GM12878 (cell line): ENCODE results near the gene SAFB. TPM values are rescaled to one million over a fixed set of nuclear protein-coding genes. Genes with fewer than 3 reads are reported as not detected.

Experiments
- ATAC-seq: fragments of 200-7000 bp; cut with Tn5 transposase; 3 replicates; pipeline ENCODE4 v1.9.1; 2020; ENCODE audit warnings: mild to moderate bottlenecking, moderate library complexity
- BruUV-seq: library from RNA; stranded (reverse); fragments of 400-500 nt; replicated peaks from 2 replicates; lab custom pipeline; 2021; lab: Mats Ljungman, UMichigan
- CTCF ChIA-PET: fragments of 300-600 bp; sonication (Branson Sonifier 250); formaldehyde crosslinking; extraction: SDS; loops from one replicate; lab custom pipeline; 2021; ENCODE audit warnings: inconsistent platforms; lab: Yijun Ruan, JAX
- POLR2A ChIA-PET: fragments of 350-600 bp; formaldehyde crosslinking; extraction: SDS; loops from one replicate; lab custom pipeline; 2021; ENCODE audit warnings: inconsistent platforms; lab: Charles Lee
- RAD21 ChIA-PET: fragments of 300-600 bp; sonication (Branson Sonifier 250); formaldehyde crosslinking; loops from one replicate; lab custom pipeline; 2023; ENCODE audit warnings: antibody characterized with exemption; ENCODE audit not compliant: unreplicated experiment; lab: Charles Lee
- SMC1A ChIA-PET: fragments of 300-600 bp; sonication (Branson Sonifier 250); formaldehyde crosslinking; loops from one replicate; lab custom pipeline; 2023; ENCODE audit not compliant: unreplicated experiment, uncharacterized antibody; lab: Charles Lee
- DNase-seq: peaks from one replicate; pipeline ENCODE4 v3.0.0-alpha.2; 2011; ENCODE audit warnings: low read depth, low spot score
- FAIRE-seq: peaks from 3 replicates; lab custom pipeline; 2011; peaks lifted over from hg19 to GRCh38; lab: Jason Lieb, UNC
- H2AFZ ChIP-seq: 2 replicates; pipeline ENCODE4 v1.6.0; 2011; ENCODE audit warnings: low read depth, low read length, control low read depth; ENCODE audit not compliant: control insufficient read depth
- H3K27ac ChIP-seq: 2 replicates; pipeline ENCODE4 v1.5.1; 2011; ENCODE audit warnings: control low read depth; ENCODE audit not compliant: control insufficient read depth, insufficient read depth
- H3K27me3 ChIP-seq, 2 experiments: replicated peaks in 1 of 2; 2 replicates each; pipeline versions ENCODE4 v1.6.0 to v1.6.1; 2011; ENCODE audit warnings: low read length in 1 of 2; ENCODE audit not compliant: control insufficient read depth in 2 of 2, insufficient read depth in 2 of 2
- H3K36me3 ChIP-seq, 2 experiments: 2 replicates each; pipeline ENCODE4 v1.5.1; 2011; ENCODE audit warnings: low read length in 1 of 2; ENCODE audit not compliant: control insufficient read depth in 2 of 2, insufficient read depth in 2 of 2
- H3K4me1 ChIP-seq: 2 replicates; pipeline ENCODE4 v1.6.1; 2011; ENCODE audit warnings: mild to moderate bottlenecking, low read length, moderate library complexity, mixed read lengths; ENCODE audit not compliant: control insufficient read depth, insufficient read depth
- H3K4me2 ChIP-seq: 2 replicates; pipeline ENCODE4 v1.6.0; 2011; ENCODE audit warnings: control low read depth; ENCODE audit not compliant: control insufficient read depth, insufficient read depth
- H3K4me3 ChIP-seq: fragments of 200-600 bp; sonication (generic); 2 replicates; pipeline ENCODE4 v1.5.1; 2016
- H3K79me2 ChIP-seq: 2 replicates; pipeline ENCODE4 v1.6.0; 2011; ENCODE audit warnings: low read length; ENCODE audit not compliant: control insufficient read depth, insufficient read depth
- H3K9ac ChIP-seq: 2 replicates; pipeline ENCODE4 v1.8.0; 2011; ENCODE audit warnings: low read length, control low read depth, mixed read lengths; ENCODE audit not compliant: control insufficient read depth, insufficient read depth
- H3K9me3 ChIP-seq: replicated peaks from 3 replicates; pipeline ENCODE4 v1.5.1; 2011; ENCODE audit warnings: mild to moderate bottlenecking, low read length; ENCODE audit not compliant: control insufficient read depth, insufficient read depth
- H4K20me1 ChIP-seq: 2 replicates; pipeline ENCODE4 v1.6.0; 2011; ENCODE audit not compliant: control insufficient read depth, insufficient read depth
- CTCF ChIP-seq, 3 experiments: IDR thresholded peaks in 2 of 3; conservative IDR thresholded peaks in 1 of 3; 2 replicates each; pipeline ENCODE4 v1.5.1; 2011; ENCODE audit warnings: low read depth in 3 of 3, low read length in 3 of 3, mild to moderate bottlenecking in 3 of 3, control low read depth in 2 of 3, moderate library complexity in 2 of 3, inconsistent platforms in 1 of 3, mixed read lengths in 1 of 3; ENCODE audit not compliant: control insufficient read depth in 2 of 3, insufficient read depth in 1 of 3; ENCODE audit errors: extremely low read depth in 1 of 3
- DPF2 ChIP-seq: fragments of 450-650 bp; IDR thresholded peaks from 2 replicates; pipeline ENCODE4 v1.6.1; 2017; ENCODE audit warnings: mild to moderate bottlenecking
- GABPA ChIP-seq: IDR thresholded peaks from 2 replicates; pipeline ENCODE4 v1.6.1; 2014; ENCODE audit warnings: antibody characterized with exemption, low read depth, mild to moderate bottlenecking, inconsistent platforms
- IKZF1 ChIP-seq: fragments of 450-650 bp; conservative IDR thresholded peaks from 2 replicates; pipeline ENCODE4 v1.6.1; 2017; ENCODE audit warnings: antibody characterized with exemption, mild to moderate bottlenecking
- LARP7 ChIP-seq: fragments of 450-650 bp; IDR thresholded peaks from 2 replicates; pipeline ENCODE4 v1.6.1; 2017; ENCODE audit warnings: mild to moderate bottlenecking
- POU2F2 ChIP-seq: IDR thresholded peaks from 3 replicates; pipeline ENCODE4 v1.6.1; 2011; ENCODE audit warnings: low read depth, mild to moderate bottlenecking, low read length, borderline replicate concordance
- SMARCA5 ChIP-seq: fragments of 450-650 bp; IDR thresholded peaks from 2 replicates; pipeline ENCODE4 v1.6.1; 2017; ENCODE audit warnings: mild to moderate bottlenecking
- SREBF1 ChIP-seq: IDR thresholded peaks from 2 replicates; pipeline ENCODE4 v1.6.1; 2012; ENCODE audit warnings: mild to moderate bottlenecking, low read length
- ZBTB33 ChIP-seq: fragments of 450-650 bp; IDR thresholded peaks from 2 replicates; pipeline ENCODE4 v1.6.1; 2017; ENCODE audit warnings: mild to moderate bottlenecking
- ZNF217 ChIP-seq: fragments of 450-650 bp; IDR thresholded peaks from 2 replicates; pipeline ENCODE4 v1.6.1; 2017; ENCODE audit warnings: antibody characterized with exemption, mild to moderate bottlenecking
- ZZZ3 ChIP-seq: IDR thresholded peaks from 2 replicates; pipeline ENCODE4 v1.6.1; 2011; ENCODE audit warnings: low read depth; ENCODE audit not compliant: control insufficient read depth, insufficient read length
- WGBS: methylation state at CpG from one replicate; pipeline ENCODE4 v1.1.6; 2016; ENCODE audit warnings: low lambda C conversion rate; ENCODE audit not compliant: insufficient replicate concordance, insufficient coverage; ENCODE audit errors: missing lambda C conversion rate; 5-methylcytosine and 5-hydroxymethylcytosine counted together
- in situ Hi-C: fragments of 300-500 bp; cut with MboI; formaldehyde crosslinking; loops from 9 replicates; pipeline ENCODE4 v1.14.3; 2018; ENCODE audit warnings: mixed read lengths
- intact Hi-C: fragments of 100-400 bp; cut with micrococcal nuclease; formaldehyde crosslinking; loops from one replicate; pipeline ENCODE4 v1.14.2; 2022; ENCODE audit not compliant: unreplicated experiment
- polyA plus RNA-seq, 11 experiments: library from polyadenylated mRNA; depleted of rRNA in 4 of 11; unstranded in 6 of 11; stranded (reverse) in 5 of 11; fragments of >200 nt; fragmentation: Nextera tagmentation in 4 of 11; fragmentation: Illumina TruSeq in 1 of 11; extraction: Ambion mirVana in 4 of 11; extraction: Trizol in 1 of 11; gene quantifications; 1 replicate in 1 of 11; 2 replicates in 10 of 11; pipeline versions ENCODE4 v1.2.1 to v1.2.3, GENCODE V29; 2011 to 2016; ENCODE audit warnings: inconsistent platforms in 2 of 11, missing spikeins in 2 of 11, low read depth in 1 of 11
- total RNA-seq, 4 experiments: library from RNA; depleted of rRNA in 3 of 4; stranded (reverse); fragments of >200 nt in 3 of 4; fragmentation: Illumina TruSeq in 1 of 4; extraction: Trizol in 1 of 4; gene quantifications; 2 replicates each; pipeline versions ENCODE4 v1.2.1 to v1.2.3, GENCODE V29; 2013 to 2021
- TF ChIP-seq, protein P1 (sequence below): fragments of 450-650 bp; IDR thresholded peaks from 2 replicates; pipeline ENCODE4 v1.6.1; 2018; ENCODE audit warnings: borderline replicate concordance, mild to moderate bottlenecking; ENCODE audit not compliant: partially characterized antibody
- TF ChIP-seq, protein P2 (sequence below): fragments of 450-650 bp; IDR thresholded peaks from 2 replicates; pipeline ENCODE4 v1.6.1; 2016; ENCODE audit warnings: mild to moderate bottlenecking

SAFB gene
- total and polyA plus RNA-seq, 10 of the 15 experiments (the other 5 are each of a cell fraction or from before 2014, with no cell fraction given): 1.6 to 131 (median 61.2) TPM

GRCh38 chr19:5687360-5688198 is 64.7 kb downstream of the SAFB start:
- Histone ChIP-seq H3K4me3 (no peak overlapping the region), H2AFZ (peak overlapping the region; percentile 56), H4K20me1 (no peaks in the 10 kb centered on the region; the same call in 1 of the 2 replicates), H3K9ac (no peak overlapping the region), H3K79me2 (peaks cover 28% of the 10 kb centered on the region), H3K4me2 (peak overlapping the region; percentile 63), H3K27ac (no peak overlapping the region), H3K4me1 (peaks cover 3% of the 10 kb centered on the region; the same call in 1 of the 2 replicates), H3K27me3 (no peaks in the 10 kb centered on the region), H3K36me3 (peaks cover under 1 to 11% of the 10 kb centered on the region in 2 experiments; a peak in 2 of 4 replicates), H3K9me3 (no peaks in the 10 kb centered on the region; the same call in 2 of the 3 replicates)
- ATAC-seq (no peak), FAIRE-seq (no peak), DNase-seq (no peak)
- ChIA-PET POLR2A (interaction anchor here (0.7 to 2.1 kb wide), 5 partner anchors 21 to 64 kb away, joined by 3 to 11 read pairs (median 5); partner anchors contain the start of genes CATSPERD, LONP1, SAFB and SAFB2), CTCF (interaction anchor here (0.6 to 2.9 kb wide), 17 partner anchors 11 to 556 kb away, joined by 3 to 21 read pairs (median 4); partner anchors contain the start of genes CATSPERD, LONP1, SAFB and SAFB2), RAD21 (interaction anchor here (1.0 to 2.1 kb wide), 4 partner anchors 33 to 140 kb away, joined by 3 to 12 read pairs (median 4); partner anchors contain the start of genes CATSPERD, LONP1, SAFB and SAFB2), SMC1A (interaction anchor here (1.0 to 1.2 kb wide), 3 partner anchors 11 to 65 kb away, joined by 4 to 5 read pairs (median 4); partner anchors contain the start of genes CATSPERD, SAFB and SAFB2)
- in situ Hi-C loops (loop anchor here (10.0 kb wide), 1 partner anchor 1443 kb away; the partner anchor contains the start of gene YJU2), intact Hi-C loops (loop anchor here (5.0 kb wide), 1 partner anchor 65 kb away; the partner anchor contains the start of genes SAFB and SAFB2)
- WGBS: 65% methylated on average over 54 of the region's 76 CpGs
- no TSS peak for BruUV-seq
- TF ChIP-seq ZBTB33: peak; percentile 97
- TF ChIP-seq SMARCA5: peak; percentile 93
- TF ChIP-seq, protein P1, sequence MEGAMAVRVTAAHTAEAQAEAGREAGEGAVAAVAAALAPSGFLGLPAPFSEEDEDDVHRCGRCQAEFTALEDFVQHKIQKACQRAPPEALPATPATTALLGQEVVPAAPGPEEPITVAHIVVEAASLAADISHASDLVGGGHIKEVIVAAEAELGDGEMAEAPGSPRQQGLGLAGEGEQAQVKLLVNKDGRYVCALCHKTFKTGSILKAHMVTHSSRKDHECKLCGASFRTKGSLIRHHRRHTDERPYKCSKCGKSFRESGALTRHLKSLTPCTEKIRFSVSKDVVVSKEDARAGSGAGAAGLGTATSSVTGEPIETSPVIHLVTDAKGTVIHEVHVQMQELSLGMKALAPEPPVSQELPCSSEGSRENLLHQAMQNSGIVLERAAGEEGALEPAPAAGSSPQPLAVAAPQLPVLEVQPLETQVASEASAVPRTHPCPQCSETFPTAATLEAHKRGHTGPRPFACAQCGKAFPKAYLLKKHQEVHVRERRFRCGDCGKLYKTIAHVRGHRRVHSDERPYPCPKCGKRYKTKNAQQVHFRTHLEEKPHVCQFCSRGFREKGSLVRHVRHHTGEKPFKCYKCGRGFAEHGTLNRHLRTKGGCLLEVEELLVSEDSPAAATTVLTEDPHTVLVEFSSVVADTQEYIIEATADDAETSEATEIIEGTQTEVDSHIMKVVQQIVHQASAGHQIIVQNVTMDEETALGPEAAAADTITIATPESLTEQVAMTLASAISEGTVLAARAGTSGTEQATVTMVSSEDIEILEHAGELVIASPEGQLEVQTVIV: no peak
- peak; percentile 71 for TF ChIP-seq IKZF1
- TF ChIP-seq LARP7: peak; percentile 66; the same call in 1 of the 2 replicates
- peak; percentile 47; the same call in 1 of the 2 replicates for TF ChIP-seq ZNF217
- TF ChIP-seq, protein P2, sequence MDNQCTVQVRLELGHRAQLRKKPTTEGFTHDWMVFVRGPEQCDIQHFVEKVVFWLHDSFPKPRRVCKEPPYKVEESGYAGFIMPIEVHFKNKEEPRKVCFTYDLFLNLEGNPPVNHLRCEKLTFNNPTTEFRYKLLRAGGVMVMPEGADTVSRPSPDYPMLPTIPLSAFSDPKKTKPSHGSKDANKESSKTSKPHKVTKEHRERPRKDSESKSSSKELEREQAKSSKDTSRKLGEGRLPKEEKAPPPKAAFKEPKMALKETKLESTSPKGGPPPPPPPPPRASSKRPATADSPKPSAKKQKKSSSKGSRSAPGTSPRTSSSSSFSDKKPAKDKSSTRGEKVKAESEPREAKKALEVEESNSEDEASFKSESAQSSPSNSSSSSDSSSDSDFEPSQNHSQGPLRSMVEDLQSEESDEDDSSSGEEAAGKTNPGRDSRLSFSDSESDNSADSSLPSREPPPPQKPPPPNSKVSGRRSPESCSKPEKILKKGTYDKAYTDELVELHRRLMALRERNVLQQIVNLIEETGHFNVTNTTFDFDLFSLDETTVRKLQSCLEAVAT: 0 out of 2 replicates have a peak, but pooled peaks have one; percentile 23
- TF ChIP-seq POU2F2: no peak
- no peak for TF ChIP-seq ZZZ3
- peak; percentile 33; the same call in 1 of the 2 replicates for TF ChIP-seq DPF2
- no peak for TF ChIP-seq GABPA
- TF ChIP-seq CTCF (IDR thresholded peaks at IDR 0.05 in 2 of 3, conservative IDR thresholded peaks at IDR 0.05 in 1 of 3; ENCODE audit: control insufficient read depth in 2 of 3, extremely low read depth in 1 of 3, insufficient read depth in 1 of 3, low read depth in 3 of 3, low read length in 3 of 3): 0 out of 6 replicates have a peak, but pooled peaks of 1 of the 3 experiments have one; percentile 8
- TF ChIP-seq SREBF1: no peak
